MCF 10A (cell line): ENCODE data around the gene SCAMP1. TPM values are rescaled to one million over a fixed set of nuclear protein-coding genes. Genes with fewer than 3 reads are reported as not detected.

Source experiments
- BruUV-seq: library from RNA; stranded (reverse); fragments of 400-500 nt; replicated peaks from 2 replicates; lab custom pipeline; 2021; lab: Mats Ljungman, UMichigan
- CTCF ChIA-PET: fragments of 300-600 bp; sonication (Branson Sonifier 250); formaldehyde crosslinking; extraction: SDS; loops from one replicate; lab custom pipeline; 2021; ENCODE audit warnings: antibody characterized with exemption, inconsistent platforms; lab: Yijun Ruan, JAX
- POLR2A ChIA-PET: fragments of 300-600, 350-650 bp; sonication (Branson Sonifier 250); formaldehyde crosslinking; extraction: SDS; loops from one replicate; lab custom pipeline; 2020; ENCODE audit warnings: antibody characterized with exemption, inconsistent platforms; lab: Yijun Ruan, JAX
- DNase-seq: peaks from one replicate; pipeline ENCODE4 v3.0.0-alpha.2; 2018; ENCODE audit not compliant: unreplicated experiment
- H3K27ac Mint-ChIP-seq: one replicate; pipeline ENCODE4 v1.8.0; 2022; ENCODE audit warnings: mild to moderate bottlenecking, low read depth, mixed read lengths; ENCODE audit not compliant: unreplicated experiment
- H3K27me3 Mint-ChIP-seq: one replicate; pipeline ENCODE4 v1.8.0; 2022; ENCODE audit warnings: mixed read lengths; ENCODE audit not compliant: insufficient read depth, unreplicated experiment
- H3K36me3 Mint-ChIP-seq: one replicate; pipeline ENCODE4 v1.8.0; 2022; ENCODE audit warnings: mild to moderate bottlenecking, moderate library complexity, mixed read lengths; ENCODE audit not compliant: insufficient read depth, unreplicated experiment
- H3K4me1 Mint-ChIP-seq: one replicate; pipeline ENCODE4 v1.8.0; 2022; ENCODE audit warnings: mixed read lengths; ENCODE audit not compliant: insufficient read depth, unreplicated experiment
- H3K4me3 Mint-ChIP-seq: one replicate; pipeline ENCODE4 v1.8.0; 2022; ENCODE audit warnings: mild to moderate bottlenecking, moderate library complexity, mixed read lengths; ENCODE audit not compliant: unreplicated experiment
- H3K9me3 Mint-ChIP-seq: one replicate; pipeline ENCODE4 v1.8.0; 2022; ENCODE audit warnings: mixed read lengths; ENCODE audit not compliant: unreplicated experiment
- intact Hi-C: fragments of 100-400 bp; cut with micrococcal nuclease; formaldehyde crosslinking; loops from 2 replicates; pipeline ENCODE4 v1.14.1; 2022
- total RNA-seq: library from RNA; stranded (reverse); gene quantifications from 2 replicates; pipeline ENCODE4 v1.2.3, GENCODE V29; 2022
- TF ChIP-seq, protein P1 (sequence below): fragments of 200-600 bp; IDR thresholded peaks from one replicate; pipeline ENCODE4 v1.8.0; 2022; ENCODE audit warnings: antibody characterized with exemption, mild to moderate bottlenecking; ENCODE audit not compliant: unreplicated experiment

SCAMP1 gene
- total RNA-seq, 1 experiment from 2014 or later = 26.1 TPM

DNA sequence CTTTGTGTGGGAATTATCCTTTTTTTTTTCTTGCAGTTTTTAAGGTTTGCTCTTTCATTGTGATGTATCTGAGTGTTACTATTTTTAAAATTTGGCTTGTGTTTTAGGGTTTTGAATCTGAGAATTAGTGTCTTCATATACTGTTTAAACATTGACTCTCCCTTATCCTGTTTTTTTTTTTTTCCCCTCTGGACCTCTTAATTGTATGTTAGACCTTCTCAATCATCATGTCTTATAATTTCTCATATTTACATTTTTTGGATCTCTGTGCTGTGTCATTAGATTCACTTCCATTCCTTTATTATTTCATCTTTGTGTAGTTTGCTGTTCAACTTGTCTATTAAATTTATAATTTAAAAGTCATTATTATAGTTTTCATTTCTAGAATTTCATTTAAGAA is 47.0 kb downstream of the SCAMP1 start:
- intact Hi-C loops = no loop called here
- peaks cover 6% of the 10 kb centered on the region for H3K36me3 Mint-ChIP-seq
- no peak for DNase-seq
- H3K27me3 Mint-ChIP-seq = no peaks in the 10 kb centered on the region
- TF ChIP-seq, protein P1, sequence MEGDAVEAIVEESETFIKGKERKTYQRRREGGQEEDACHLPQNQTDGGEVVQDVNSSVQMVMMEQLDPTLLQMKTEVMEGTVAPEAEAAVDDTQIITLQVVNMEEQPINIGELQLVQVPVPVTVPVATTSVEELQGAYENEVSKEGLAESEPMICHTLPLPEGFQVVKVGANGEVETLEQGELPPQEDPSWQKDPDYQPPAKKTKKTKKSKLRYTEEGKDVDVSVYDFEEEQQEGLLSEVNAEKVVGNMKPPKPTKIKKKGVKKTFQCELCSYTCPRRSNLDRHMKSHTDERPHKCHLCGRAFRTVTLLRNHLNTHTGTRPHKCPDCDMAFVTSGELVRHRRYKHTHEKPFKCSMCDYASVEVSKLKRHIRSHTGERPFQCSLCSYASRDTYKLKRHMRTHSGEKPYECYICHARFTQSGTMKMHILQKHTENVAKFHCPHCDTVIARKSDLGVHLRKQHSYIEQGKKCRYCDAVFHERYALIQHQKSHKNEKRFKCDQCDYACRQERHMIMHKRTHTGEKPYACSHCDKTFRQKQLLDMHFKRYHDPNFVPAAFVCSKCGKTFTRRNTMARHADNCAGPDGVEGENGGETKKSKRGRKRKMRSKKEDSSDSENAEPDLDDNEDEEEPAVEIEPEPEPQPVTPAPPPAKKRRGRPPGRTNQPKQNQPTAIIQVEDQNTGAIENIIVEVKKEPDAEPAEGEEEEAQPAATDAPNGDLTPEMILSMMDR = no peak
- H3K9me3 Mint-ChIP-seq = no peaks in the 10 kb centered on the region
- H3K4me3 Mint-ChIP-seq = no peak overlapping the region
- ChIA-PET POLR2A (no interaction called here), CTCF (interaction anchor here (1.0 kb wide), 1 partner anchor 60 kb away, joined by 4 read pairs; no protein-coding TSS in a partner anchor)
- H3K27ac Mint-ChIP-seq = no peak overlapping the region
- no TSS peak for BruUV-seq
- H3K4me1 Mint-ChIP-seq = peaks cover 20% of the 10 kb centered on the region

- no TSS peak for BruUV-seq
These were observed 51.2 kb downstream of the SCAMP1 start for GRCh38 chr5:78411586-78411985.

DNA sequence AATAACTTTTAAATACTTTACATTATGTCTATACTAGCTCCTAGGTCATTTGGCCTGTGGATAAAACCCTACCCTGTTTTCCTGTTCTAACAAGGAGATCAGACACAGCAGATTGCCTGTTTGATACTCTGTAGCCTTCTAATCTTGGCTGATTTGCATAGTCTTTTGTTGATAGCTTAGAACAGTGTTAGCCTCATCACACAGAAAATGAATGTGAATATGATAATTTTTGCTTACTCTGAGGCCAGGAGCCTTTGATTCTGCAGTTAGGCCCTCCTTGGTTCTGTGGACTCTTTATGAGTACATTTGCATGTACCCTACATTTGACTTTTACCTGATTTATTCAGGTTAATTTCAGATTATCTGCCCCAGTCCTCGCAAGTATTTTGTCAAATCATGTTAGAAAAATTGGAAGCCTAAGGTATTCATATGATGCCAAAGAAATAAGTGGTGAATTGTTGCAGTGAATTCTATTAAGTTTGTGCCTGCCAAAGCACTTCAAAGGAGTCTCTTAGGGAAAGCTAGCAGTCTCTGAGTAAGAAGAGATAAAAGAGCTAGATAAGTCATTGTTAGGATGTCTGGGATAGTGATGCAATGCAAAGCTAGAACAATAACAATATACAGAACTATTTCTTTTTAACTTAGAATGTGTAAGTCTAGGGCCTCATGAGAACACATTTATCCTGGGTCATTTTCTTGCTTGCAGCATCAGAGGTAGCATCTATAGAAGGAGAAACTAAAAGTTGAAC is 56.4 kb downstream of the SCAMP1 start:
- TF ChIP-seq, protein P1 = no peak
- Mint-ChIP-seq H3K4me3 (no peak overlapping the region), H3K9me3 (no peaks in the 10 kb centered on the region), H3K36me3 (peaks cover 45% of the 10 kb centered on the region), H3K27me3 (no peaks in the 10 kb centered on the region), H3K4me1 (no peaks in the 10 kb centered on the region), H3K27ac (no peak overlapping the region)
- no TSS peak for BruUV-seq
- intact Hi-C loops = no loop called here
- ChIA-PET CTCF (interaction anchor here (0.7 kb wide), 1 partner anchor 45 kb away, joined by 3 read pairs; no protein-coding TSS in a partner anchor), POLR2A (interaction anchor here (0.6 to 0.9 kb wide), 2 partner anchors 18 to 79 kb away, joined by 3 to 4 read pairs; no protein-coding TSS in a partner anchor)
- no peak for DNase-seq

More at GRCh38 chr5:78411586-78411985, 51.2 kb downstream of the SCAMP1 start:
- Mint-ChIP-seq H3K4me1 (peaks cover 12% of the 10 kb centered on the region), H3K27me3 (no peaks in the 10 kb centered on the region), H3K4me3 (no peak overlapping the region), H3K36me3 (peaks cover 15% of the 10 kb centered on the region), H3K9me3 (no peaks in the 10 kb centered on the region), H3K27ac (no peak overlapping the region)
- ChIA-PET POLR2A (interaction anchor here (0.8 kb wide), 1 partner anchor 115 kb away, joined by 3 read pairs; no protein-coding TSS in a partner anchor), CTCF (no interaction called here)
- DNase-seq = no peak
- intact Hi-C loops = no loop called here
- TF ChIP-seq, protein P1 = no peak

- TF ChIP-seq, protein P1 = no peak
- no peaks in the 10 kb centered on the region for H3K27me3 Mint-ChIP-seq
- peaks cover 58% of the 10 kb centered on the region for H3K36me3 Mint-ChIP-seq
- POLR2A ChIA-PET = interaction anchor here (0.7 kb wide), 1 partner anchor 59 kb away, joined by 3 read pairs; the partner anchor contains the start of gene SCAMP1
- no peak overlapping the region for H3K4me3 Mint-ChIP-seq
- no peak for DNase-seq
- BruUV-seq = no TSS peak
- CTCF ChIA-PET = no interaction called here
- H3K9me3 Mint-ChIP-seq = no peaks in the 10 kb centered on the region
- intact Hi-C loops = no loop called here
- no peak overlapping the region for H3K27ac Mint-ChIP-seq
- no peaks in the 10 kb centered on the region for H3K4me1 Mint-ChIP-seq
These were observed 59.0 kb downstream of the SCAMP1 start for GRCh38 chr5:78419396-78419795.
